ENCODE measurements around the gene STX2. TPM values are rescaled to one million over a fixed set of nuclear protein-coding genes. Genes with fewer than 3 reads are reported as not detected.

STX2 gene
- total and polyA plus RNA-seq, 2 experiments from 2014 or later = 12.4 to 23.1 TPM

DNA sequence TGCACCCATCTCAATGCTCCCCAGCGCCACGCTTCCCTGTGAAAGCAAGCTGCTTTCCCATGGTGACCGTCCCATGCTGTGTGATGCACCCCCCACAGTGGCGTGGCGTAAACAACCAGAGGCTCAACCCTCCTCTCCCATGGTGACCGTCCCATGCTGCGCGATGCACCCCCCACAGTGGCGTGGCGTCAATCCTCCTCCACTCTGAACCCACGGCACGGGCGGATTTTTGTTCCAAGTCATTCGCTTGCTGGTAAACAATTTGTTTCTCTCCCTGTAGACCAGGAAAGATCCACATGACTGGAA is 8.9 kb downstream of the STX2 start:
- TF ChIP-seq EZH2phosphoT487 (IDR thresholded peaks at IDR 0.05; ENCODE audit: low read depth, severe bottlenecking, unreplicated experiment) = no peak
- TF ChIP-seq, protein P1, sequence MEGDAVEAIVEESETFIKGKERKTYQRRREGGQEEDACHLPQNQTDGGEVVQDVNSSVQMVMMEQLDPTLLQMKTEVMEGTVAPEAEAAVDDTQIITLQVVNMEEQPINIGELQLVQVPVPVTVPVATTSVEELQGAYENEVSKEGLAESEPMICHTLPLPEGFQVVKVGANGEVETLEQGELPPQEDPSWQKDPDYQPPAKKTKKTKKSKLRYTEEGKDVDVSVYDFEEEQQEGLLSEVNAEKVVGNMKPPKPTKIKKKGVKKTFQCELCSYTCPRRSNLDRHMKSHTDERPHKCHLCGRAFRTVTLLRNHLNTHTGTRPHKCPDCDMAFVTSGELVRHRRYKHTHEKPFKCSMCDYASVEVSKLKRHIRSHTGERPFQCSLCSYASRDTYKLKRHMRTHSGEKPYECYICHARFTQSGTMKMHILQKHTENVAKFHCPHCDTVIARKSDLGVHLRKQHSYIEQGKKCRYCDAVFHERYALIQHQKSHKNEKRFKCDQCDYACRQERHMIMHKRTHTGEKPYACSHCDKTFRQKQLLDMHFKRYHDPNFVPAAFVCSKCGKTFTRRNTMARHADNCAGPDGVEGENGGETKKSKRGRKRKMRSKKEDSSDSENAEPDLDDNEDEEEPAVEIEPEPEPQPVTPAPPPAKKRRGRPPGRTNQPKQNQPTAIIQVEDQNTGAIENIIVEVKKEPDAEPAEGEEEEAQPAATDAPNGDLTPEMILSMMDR (IDR thresholded peaks at IDR 0.05; ENCODE audit: poor library complexity) = no peak
- no peak for TF ChIP-seq EZH2 (IDR thresholded peaks at IDR 0.05; ENCODE audit: borderline replicate concordance)
- Histone ChIP-seq H3K4me3 (no peak overlapping the region), H4K20me1 (ENCODE audit: insufficient read depth, poor library complexity, severe bottlenecking) (peaks cover 3% of the 10 kb centered on the region), H3K27me3 (no peaks in the 10 kb centered on the region), H3K36me3 (replicated peaks; ENCODE audit: insufficient read depth, low read depth) (no peaks in the 10 kb centered on the region), H3K4me2 (no peak overlapping the region), H3K27ac (no peak overlapping the region), H3K9me2 (replicated peaks; ENCODE audit: insufficient read depth) (no peaks in the 10 kb centered on the region), H3K4me1 (ENCODE audit: insufficient read depth) (peaks cover 28% of the 10 kb centered on the region), H3K9me3 (ENCODE audit: low read depth) (no peaks in the 10 kb centered on the region), H2AFZ (no peak overlapping the region), H3K79me2 (peaks cover 32% of the 10 kb centered on the region)
- 80% methylated on average over 14 of the region's 14 CpGs for WGBS (ENCODE audit: low lambda C conversion rate, missing lambda C conversion rate)
- no peak for DNase-seq (ENCODE audit: low spot score)

DNA sequence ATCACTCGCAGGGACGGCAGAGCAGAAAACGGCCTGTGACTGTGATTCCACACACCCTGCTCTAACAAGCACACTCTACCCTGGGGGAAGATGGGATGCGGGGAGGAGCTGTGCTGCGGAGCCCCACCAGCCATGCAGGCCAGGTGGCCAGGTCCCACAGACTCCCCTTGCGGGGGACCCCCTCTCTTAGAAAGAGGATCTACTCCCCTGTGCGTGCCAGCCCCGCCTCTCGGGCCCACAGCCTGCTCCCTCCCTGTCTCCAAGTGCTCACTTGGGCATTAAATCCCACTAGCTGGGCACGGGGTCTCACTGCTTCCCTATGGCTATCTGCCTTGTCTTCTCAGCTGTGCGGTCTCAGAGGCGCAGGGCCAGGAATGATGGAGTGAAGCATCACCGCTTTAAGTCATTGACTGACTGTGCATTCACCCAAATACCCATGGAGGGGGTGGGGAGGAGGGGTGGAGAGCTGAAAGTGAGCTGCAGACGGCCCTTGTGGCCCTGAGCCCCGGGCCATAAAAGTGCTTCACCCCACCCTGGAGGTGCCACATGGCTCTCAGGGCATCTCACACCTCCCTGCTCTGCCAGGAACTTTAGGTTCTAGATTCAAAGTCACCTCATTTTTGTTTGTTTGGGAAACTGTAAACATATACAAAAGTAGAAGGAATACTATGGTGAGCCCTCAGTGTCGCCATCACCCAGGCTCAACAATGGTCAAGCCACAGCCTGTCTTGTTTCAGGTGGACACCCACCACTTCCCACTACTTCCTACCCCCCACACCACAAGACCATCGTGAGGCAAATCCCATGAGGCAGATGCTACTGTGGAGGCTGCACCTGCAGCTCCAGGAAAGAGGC is 9.4 kb downstream of the STX2 start:
- H4K20me1 ChIP-seq (ENCODE audit: insufficient read depth, poor library complexity, severe bottlenecking) = peaks cover 3% of the 10 kb centered on the region
- no peaks in the 10 kb centered on the region for H3K9me2 ChIP-seq (replicated peaks; ENCODE audit: insufficient read depth)
- H2AFZ ChIP-seq = no peak overlapping the region
- 87% methylated on average over 17 of the region's 17 CpGs for WGBS (ENCODE audit: low lambda C conversion rate, missing lambda C conversion rate)
- H3K4me1 ChIP-seq (ENCODE audit: insufficient read depth) = peaks cover 28% of the 10 kb centered on the region
- no peaks in the 10 kb centered on the region for H3K36me3 ChIP-seq (replicated peaks; ENCODE audit: insufficient read depth, low read depth)
- H3K27me3 ChIP-seq = no peaks in the 10 kb centered on the region
- no peak for TF ChIP-seq EZH2phosphoT487 (IDR thresholded peaks at IDR 0.05; ENCODE audit: low read depth, severe bottlenecking, unreplicated experiment)
- TF ChIP-seq, protein P1 (IDR thresholded peaks at IDR 0.05; ENCODE audit: poor library complexity) = no peak
- no peak for TF ChIP-seq EZH2 (IDR thresholded peaks at IDR 0.05; ENCODE audit: borderline replicate concordance)
- H3K4me3 ChIP-seq = no peak overlapping the region
- H3K4me2 ChIP-seq = no peak overlapping the region
- peaks cover 29% of the 10 kb centered on the region for H3K79me2 ChIP-seq
- no peak overlapping the region for H3K27ac ChIP-seq
- no peak for DNase-seq (ENCODE audit: low spot score)
- no peaks in the 10 kb centered on the region for H3K9me3 ChIP-seq (ENCODE audit: low read depth)

DNA sequence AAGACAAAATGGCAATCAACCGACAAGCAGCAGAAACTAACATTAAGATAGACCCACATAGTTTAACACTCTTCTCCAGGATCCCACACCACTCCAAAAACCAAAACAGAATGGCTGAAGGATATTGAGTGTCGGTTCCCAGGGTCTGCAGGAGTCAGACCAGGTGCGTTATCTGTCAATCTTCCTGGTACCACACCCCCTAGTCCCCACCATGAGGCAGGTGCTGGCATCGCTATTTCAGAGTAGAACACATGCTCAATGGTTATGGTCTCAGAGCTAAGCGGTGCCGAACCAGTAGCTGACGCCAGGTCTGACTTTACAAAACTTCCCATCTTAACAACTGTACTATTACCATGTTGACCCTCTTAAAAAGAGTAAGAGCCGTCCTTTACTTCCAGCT is 10.2 kb downstream of the STX2 start:
- Histone ChIP-seq H3K27ac (no peak overlapping the region), H3K27me3 (no peaks in the 10 kb centered on the region), H3K4me2 (no peak overlapping the region), H3K9me2 (replicated peaks; ENCODE audit: insufficient read depth) (no peaks in the 10 kb centered on the region), H3K4me3 (no peak overlapping the region), H2AFZ (no peak overlapping the region), H4K20me1 (ENCODE audit: insufficient read depth, poor library complexity, severe bottlenecking) (peaks cover 3% of the 10 kb centered on the region), H3K4me1 (ENCODE audit: insufficient read depth) (peaks cover 28% of the 10 kb centered on the region), H3K9me3 (ENCODE audit: low read depth) (no peaks in the 10 kb centered on the region), H3K36me3 (replicated peaks; ENCODE audit: insufficient read depth, low read depth) (no peaks in the 10 kb centered on the region), H3K79me2 (peaks cover 25% of the 10 kb centered on the region)
- WGBS (ENCODE audit: low lambda C conversion rate, missing lambda C conversion rate) = 91% methylated on average over 8 of the region's 8 CpGs
- no peak for DNase-seq (ENCODE audit: low spot score)
- TF ChIP-seq EZH2 (IDR thresholded peaks at IDR 0.05; ENCODE audit: borderline replicate concordance) = no peak
- TF ChIP-seq EZH2phosphoT487 (IDR thresholded peaks at IDR 0.05; ENCODE audit: low read depth, severe bottlenecking, unreplicated experiment) = no peak
- TF ChIP-seq, protein P1 (IDR thresholded peaks at IDR 0.05; ENCODE audit: poor library complexity) = no peak

Measured in hepatocyte (in vitro differentiated cells).